HCT116 (cell line): ENCODE results near the gene DNPH1. TPM values are rescaled to one million over a fixed set of nuclear protein-coding genes. Genes with fewer than 3 reads are reported as not detected.

Source experiments
- ATAC-seq: fragments of 200-7000 bp; cut with Tn5 transposase; 2 replicates; pipeline ENCODE4 v1.9.1; 2020; ENCODE audit warnings: mild to moderate bottlenecking, moderate library complexity
- BruUV-seq: library from RNA; stranded (reverse); fragments of 400-500 nt; replicated peaks from 2 replicates; lab custom pipeline; 2021; lab: Mats Ljungman, UMichigan
- CTCF ChIA-PET: fragments of 300-600 bp; sonication (Branson Sonifier 250); formaldehyde crosslinking; loops from one replicate; lab custom pipeline; 2021; ENCODE audit warnings: antibody characterized with exemption; lab: Charles Lee
- POLR2A ChIA-PET: fragments of 300-600, 350-600 bp; sonication (Branson Sonifier 250); formaldehyde crosslinking; loops from one replicate; lab custom pipeline; 2021; ENCODE audit warnings: antibody characterized with exemption; lab: Charles Lee
- RAD21 ChIA-PET, 2 experiments: fragments of 300-600 bp; sonication (Branson Sonifier 250); formaldehyde crosslinking; loops; one replicate each; lab custom pipeline; 2023; ENCODE audit warnings: low total read pairs in 2 of 2; ENCODE audit not compliant: uncharacterized antibody in 2 of 2, unreplicated experiment in 2 of 2, low non-redundant PET in 1 of 2; lab: Charles Lee
- DNase-seq: peaks from one replicate; pipeline ENCODE4 v3.0.0-alpha.2; 2010; ENCODE audit warnings: low read depth, low spot score
- H2AFZ ChIP-seq: fragments of 200-600 bp; shearing (Covaris generic), sonication (generic); 2 replicates; pipeline ENCODE4 v1.6.1; 2017; ENCODE audit warnings: low read depth, mixed run types, mixed read lengths, antibody characterized with exemption, low read length; ENCODE audit not compliant: poor library complexity, severe bottlenecking
- H3K27ac ChIP-seq: 2 replicates; pipeline ENCODE4 v1.5.1; 2012; ENCODE audit warnings: low read depth, low read length
- H3K27me3 ChIP-seq: fragments of 200-600 bp; sonication (generic); 2 replicates; pipeline ENCODE4 v1.6.1; 2016; ENCODE audit warnings: mixed run types, low read length, mixed read lengths; ENCODE audit not compliant: insufficient read depth
- H3K36me3 ChIP-seq, 2 experiments: fragments of 200-500 bp in 1 of 2; fragments of 200-600 bp in 1 of 2; sonication (Bioruptor generic) in 1 of 2; sonication (generic) in 1 of 2; 2 replicates each; pipeline versions ENCODE4 v1.5.1 to v1.6.1; 2014 to 2016; ENCODE audit warnings: low read length in 2 of 2, inconsistent platforms in 1 of 2, mixed read lengths in 1 of 2, mixed run types in 1 of 2; ENCODE audit not compliant: insufficient read depth in 2 of 2, control insufficient read depth in 1 of 2
- H3K4me1 ChIP-seq, 2 experiments: fragments of 200-600 bp in 1 of 2; sonication (generic) in 1 of 2; 2 replicates each; pipeline versions ENCODE4 v1.5.1 to v1.6.1; 2012 to 2017; ENCODE audit warnings: low read length in 2 of 2, inconsistent platforms in 1 of 2, mild to moderate bottlenecking in 1 of 2, mixed read lengths in 1 of 2, mixed run types in 1 of 2, moderate library complexity in 1 of 2; ENCODE audit not compliant: insufficient read depth in 2 of 2, control insufficient read depth in 1 of 2
- H3K4me2 ChIP-seq: fragments of 200-600 bp; sonication (generic); 2 replicates; pipeline ENCODE4 v1.6.1; 2017; ENCODE audit warnings: mixed run types, low read length, mixed read lengths
- H3K4me3 ChIP-seq, 2 experiments: fragments of 200-600 bp in 1 of 2; sonication (generic) in 1 of 2; replicated peaks in 1 of 2; 2 replicates each; pipeline ENCODE4 v1.5.1; 2011 to 2016; ENCODE audit warnings: low read length in 2 of 2, control low read depth in 1 of 2, low read depth in 1 of 2, mild to moderate bottlenecking in 1 of 2, mixed read lengths in 1 of 2, mixed run types in 1 of 2
- H3K79me2 ChIP-seq: fragments of 200-600 bp; sonication (generic); 2 replicates; pipeline ENCODE4 v1.6.1; 2017; ENCODE audit warnings: mild to moderate bottlenecking, mixed run types, low read length, moderate library complexity, mixed read lengths; ENCODE audit not compliant: insufficient read depth
- H3K9ac ChIP-seq: fragments of 200-600 bp; sonication (generic); 2 replicates; pipeline ENCODE4 v1.6.1; 2016; ENCODE audit warnings: low read length, mixed read lengths
- H3K9me2 ChIP-seq: fragments of 200-600 bp; sonication (generic), shearing (Covaris generic); 2 replicates; pipeline ENCODE4 v1.6.1; 2017; ENCODE audit warnings: mixed run types, mild to moderate bottlenecking, moderate library complexity; ENCODE audit not compliant: insufficient read depth
- H3K9me3 ChIP-seq, 2 experiments: fragments of 200-500 bp in 1 of 2; fragments of 200-600 bp in 1 of 2; sonication (Bioruptor generic) in 1 of 2; sonication (generic) in 1 of 2; 2 replicates each; pipeline ENCODE4 v1.6.1; 2014 to 2017; ENCODE audit warnings: low read length in 2 of 2, mixed read lengths in 2 of 2, inconsistent platforms in 1 of 2, low read depth in 1 of 2, mild to moderate bottlenecking in 1 of 2, mixed run types in 1 of 2, moderate library complexity in 1 of 2; ENCODE audit not compliant: control insufficient read depth in 1 of 2, insufficient read depth in 1 of 2
- H4K20me1 ChIP-seq: fragments of 200-600 bp; sonication (generic), shearing (Covaris generic); 2 replicates; pipeline ENCODE4 v1.6.1; 2017; ENCODE audit warnings: mixed run types, mild to moderate bottlenecking, moderate library complexity; ENCODE audit not compliant: insufficient read depth
- ATF3 ChIP-seq: IDR thresholded peaks from 2 replicates; pipeline ENCODE4 v1.6.1; 2012
- CBX3 ChIP-seq: IDR thresholded peaks from 2 replicates; pipeline ENCODE4 v1.6.1; 2012; ENCODE audit warnings: low read depth
- CEBPB ChIP-seq: IDR thresholded peaks from 2 replicates; pipeline ENCODE4 v1.6.1; 2012; ENCODE audit warnings: low read depth
- EZH2 ChIP-seq: fragments of 200-600 bp; sonication (generic); IDR thresholded peaks from 2 replicates; pipeline ENCODE4 v1.6.1; 2017; ENCODE audit warnings: antibody characterized with exemption, mixed run types
- FOSL1 ChIP-seq: IDR thresholded peaks from 2 replicates; pipeline ENCODE4 v1.6.1; 2012; ENCODE audit warnings: low read depth
- JUND ChIP-seq: IDR thresholded peaks from 2 replicates; pipeline ENCODE4 v1.6.1; 2012
- POLR2AphosphoS5 ChIP-seq: IDR thresholded peaks from 2 replicates; pipeline ENCODE4 v1.6.1; 2011; ENCODE audit warnings: mild to moderate bottlenecking, low read depth, low read length, moderate library complexity
- RAD21 ChIP-seq: IDR thresholded peaks from 2 replicates; pipeline ENCODE4 v1.6.1; 2012; ENCODE audit warnings: low read depth, mild to moderate bottlenecking
- SP1 ChIP-seq: IDR thresholded peaks from 2 replicates; pipeline ENCODE4 v1.6.1; 2012; ENCODE audit warnings: low read depth
- TCF7L2 ChIP-seq: IDR thresholded peaks from 2 replicates; pipeline ENCODE4 v1.7.0; 2011; ENCODE audit warnings: borderline replicate concordance, inconsistent platforms; ENCODE audit not compliant: insufficient read depth, insufficient read length; ENCODE audit errors: extremely low read depth
- YY1 ChIP-seq: IDR thresholded peaks from 2 replicates; pipeline ENCODE4 v1.6.1; 2011; ENCODE audit warnings: low read length, low read depth, moderate library complexity, mild to moderate bottlenecking; ENCODE audit not compliant: insufficient replicate concordance; ENCODE audit errors: extremely low read depth
- ZBTB33 ChIP-seq: IDR thresholded peaks from 2 replicates; pipeline ENCODE4 v1.6.1; 2011; ENCODE audit warnings: mild to moderate bottlenecking, low read length, moderate library complexity; ENCODE audit not compliant: insufficient replicate concordance; ENCODE audit errors: extremely low read depth
- ZNF274 ChIP-seq: fragments of 200-500 bp; sonication (Bioruptor generic); IDR thresholded peaks from 2 replicates; pipeline ENCODE4 v1.6.1; 2014; ENCODE audit warnings: mild to moderate bottlenecking, low read depth, low read length, inconsistent platforms
- intact Hi-C: fragments of 100-400 bp; cut with micrococcal nuclease; formaldehyde crosslinking; loops from 2 replicates; pipeline ENCODE4 v1.10.0; 2022
- total RNA-seq: library from RNA; stranded (reverse); gene quantifications from one replicate; pipeline ENCODE4 v1.2.1, GENCODE V29; 2021; ENCODE audit not compliant: unreplicated experiment
- TF ChIP-seq, protein P1 (sequence below): IDR thresholded peaks from 2 replicates; pipeline ENCODE4 v1.6.1; 2012

DNPH1 gene
- total RNA-seq, 1 experiment from 2014 or later: 117 TPM

GRCh38 chr6:43250992-43251373 is 21.7 kb upstream of the DNPH1 start (continued):
- TF ChIP-seq ATF3 (no peak), YY1 (no peak), CBX3 (no peak)

- RAD21 ChIA-PET: no interaction called here
- POLR2A ChIA-PET: no interaction called here
- BruUV-seq: no TSS peak
Observed at GRCh38 chr6:43248791-43249190, 19.5 kb upstream of the DNPH1 start.

DNA sequence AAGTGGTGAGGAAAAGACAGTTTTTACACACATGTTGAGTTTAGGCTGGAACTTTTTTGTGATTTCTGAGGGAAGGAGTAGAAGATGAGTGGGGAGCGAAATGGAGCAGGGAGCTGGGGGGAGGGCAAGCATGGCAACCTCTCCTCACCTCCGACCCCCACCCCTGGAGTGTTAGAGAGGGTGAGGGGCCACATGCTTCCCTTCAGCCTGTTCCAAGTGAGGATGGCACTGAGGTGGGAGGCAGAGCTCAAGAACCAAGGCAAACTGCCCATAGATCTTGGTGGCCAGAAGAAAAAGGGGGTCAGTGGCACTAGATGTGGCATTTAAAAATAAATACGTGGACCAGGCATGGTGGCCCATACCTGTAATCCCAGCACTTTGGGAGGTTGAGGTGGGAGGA is 18.8 kb upstream of the DNPH1 start:
- no peak overlapping the region for H3K27ac ChIP-seq
- intact Hi-C loops: no loop called here
- ChIA-PET CTCF (no interaction called here), RAD21 (no interaction called here), POLR2A (interaction anchor here (0.6 kb wide), 1 partner anchor 9 kb away, joined by 3 read pairs; no protein-coding TSS in a partner anchor)
- H3K9ac ChIP-seq: no peak overlapping the region
- no peaks in the 10 kb centered on the region for H3K9me3 ChIP-seq
- H4K20me1 ChIP-seq: no peaks in the 10 kb centered on the region
- H3K27me3 ChIP-seq: peaks cover 4% of the 10 kb centered on the region; the same call in 1 of the 2 replicates
- H3K4me3 ChIP-seq: no peak overlapping the region
- no TSS peak for BruUV-seq
- no peaks in the 10 kb centered on the region for H3K79me2 ChIP-seq
- no peaks in the 10 kb centered on the region for H3K9me2 ChIP-seq
- H3K4me2 ChIP-seq: no peak overlapping the region
- peaks cover 3 to 11% of the 10 kb centered on the region in 2 experiments; a peak in 2 of 4 replicates for H3K4me1 ChIP-seq
- DNase-seq (no peak), ATAC-seq (no peak)
- H2AFZ ChIP-seq: no peak overlapping the region
- H3K36me3 ChIP-seq: no peaks in the 10 kb centered on the region
- TF ChIP-seq JUND (no peak), FOSL1 (no peak), ZNF274 (no peak), EZH2 (no peak), ATF3 (no peak), RAD21 (no peak), TCF7L2 (no peak), YY1 (no peak), ZBTB33 (no peak), SP1 (no peak)
- TF ChIP-seq, protein P1, sequence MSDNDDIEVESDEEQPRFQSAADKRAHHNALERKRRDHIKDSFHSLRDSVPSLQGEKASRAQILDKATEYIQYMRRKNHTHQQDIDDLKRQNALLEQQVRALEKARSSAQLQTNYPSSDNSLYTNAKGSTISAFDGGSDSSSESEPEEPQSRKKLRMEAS: no peak

More at GRCh38 chr6:43248791-43249190, 19.5 kb upstream of the DNPH1 start:
- intact Hi-C loops: no loop called here
- Histone ChIP-seq H3K27ac (no peak overlapping the region), H4K20me1 (no peaks in the 10 kb centered on the region), H3K9ac (no peak overlapping the region), H3K36me3 (no peaks in the 10 kb centered on the region), H3K9me2 (no peaks in the 10 kb centered on the region), H3K79me2 (no peaks in the 10 kb centered on the region), H3K4me2 (no peak overlapping the region), H3K4me3 (no peak overlapping the region), H2AFZ (no peak overlapping the region), H3K9me3 (no peaks in the 10 kb centered on the region), H3K4me1 (peaks cover 3 to 11% of the 10 kb centered on the region in 2 experiments; a peak in 2 of 4 replicates), H3K27me3 (peaks cover 4% of the 10 kb centered on the region; the same call in 1 of the 2 replicates)
- ATAC-seq (no peak), DNase-seq (no peak)
- TF ChIP-seq, protein P1: no peak
- TF ChIP-seq CEBPB (no peak), POLR2AphosphoS5 (no peak)
- CTCF ChIA-PET: interaction anchor here (1.2 kb wide), 1 partner anchor 12 kb away, joined by 3 read pairs; no protein-coding TSS in a partner anchor
